Stimulated activated naive CD4-positive, alpha-beta T cell (primary cell): ENCODE results near the gene CCDC71.
A peak's percentile ranks its signal among the peaks of the same experiment; 100 is the strongest.

Experiments
- DNase-seq, 6 experiments: peaks; one replicate each; lab custom pipeline; 2025; lab: John Stamatoyannopoulos, UW

The CCDC71 gene

DNA sequence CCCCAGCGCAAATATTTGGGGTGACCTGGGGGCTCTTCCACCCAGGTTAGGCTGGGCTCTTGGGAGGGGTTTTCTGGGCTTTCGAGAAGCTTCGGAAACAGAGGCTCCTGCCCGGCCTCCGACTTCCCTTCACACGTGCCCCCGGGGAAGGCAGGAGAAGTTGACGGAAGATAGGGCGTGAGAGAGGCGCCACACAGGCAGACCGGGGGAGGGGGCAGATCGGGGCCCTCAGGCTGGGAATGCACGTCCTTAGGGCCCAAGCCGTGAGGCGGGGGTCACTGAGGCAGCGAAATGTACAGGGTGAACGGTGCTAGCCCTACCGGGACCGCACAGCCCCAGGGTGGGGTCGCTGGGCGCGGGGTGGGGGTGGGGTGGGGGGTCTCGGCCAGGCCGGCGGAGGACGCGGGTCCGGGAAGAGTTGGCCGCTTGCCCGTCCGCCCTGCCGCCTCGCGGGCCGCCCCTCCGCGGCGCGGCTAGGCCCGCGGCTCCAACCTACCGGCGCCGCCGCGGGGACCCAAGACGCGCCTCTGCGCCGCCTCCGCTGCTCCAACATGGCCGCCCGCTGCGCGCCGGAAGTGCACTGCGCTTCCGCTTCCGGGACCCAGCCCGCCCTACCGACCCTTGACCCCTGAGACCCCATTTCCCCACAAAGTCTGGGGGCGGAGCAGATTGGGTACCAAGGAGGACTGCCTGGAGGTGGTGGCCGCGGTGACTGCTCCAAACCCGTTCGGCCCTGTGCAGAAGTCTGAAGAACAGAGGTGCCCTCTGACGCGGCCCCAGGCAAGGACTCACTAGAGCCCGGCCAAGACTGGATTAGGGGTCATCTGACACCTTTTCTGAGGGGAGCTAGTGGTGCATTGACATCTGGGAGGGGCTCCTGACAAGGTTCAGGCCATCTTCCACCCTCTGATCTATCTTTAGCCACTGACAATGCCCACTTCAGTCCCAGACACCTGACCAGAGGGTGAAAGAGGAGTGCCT lies at the start of gene CCDC71:
Gene CCDC71, minus strand, starts transcription at position 561 of the 981 bp plus-strand sequence. CDS start 2,123 bp downstream, outside the sequence.
- DNase-seq, result peak; percentile 43 to 78 (median 56)

DNA sequence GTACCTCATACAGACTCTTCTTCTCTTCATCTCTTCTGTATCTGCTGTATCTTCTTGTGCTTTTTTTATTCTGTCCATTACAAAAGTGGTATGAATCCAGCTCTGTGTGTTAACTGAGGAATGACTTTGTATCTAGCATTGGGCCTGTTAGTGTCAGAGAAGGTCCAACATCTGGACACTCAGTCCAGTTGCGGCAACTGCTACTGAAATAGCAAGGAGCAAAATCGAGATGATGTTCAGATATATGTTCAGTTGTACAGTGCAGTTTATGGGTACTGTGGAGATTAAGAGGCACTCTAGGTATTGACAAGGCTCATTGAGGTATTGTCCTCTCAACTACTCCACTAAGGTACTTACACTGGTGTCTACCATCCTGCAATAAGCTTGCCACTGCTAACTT lies 47.9 kb upstream of the CCDC71 start:
- DNase-seq, result no peak

DNA sequence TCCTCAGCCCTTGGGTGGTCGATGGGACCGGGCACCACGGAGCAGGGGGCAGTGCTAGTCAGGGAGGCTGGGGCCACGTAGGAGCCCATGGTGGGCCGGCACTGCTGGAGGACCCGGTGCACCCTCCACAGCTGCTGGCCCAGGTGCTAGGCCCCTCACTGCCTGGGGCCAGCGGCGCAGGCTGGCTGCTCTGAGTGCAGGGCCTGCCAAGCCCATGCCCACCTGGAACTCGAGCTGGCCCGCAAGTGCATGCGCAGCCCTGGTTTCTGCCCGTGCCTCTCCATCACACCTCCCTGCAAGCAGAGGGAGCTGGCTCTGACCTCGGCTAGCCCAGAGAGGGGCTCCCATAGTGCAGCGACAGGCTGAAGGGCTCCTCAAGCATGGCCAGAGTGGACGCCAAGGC lies 47.4 kb upstream of the CCDC71 start:
- no peak for DNase-seq

DNA sequence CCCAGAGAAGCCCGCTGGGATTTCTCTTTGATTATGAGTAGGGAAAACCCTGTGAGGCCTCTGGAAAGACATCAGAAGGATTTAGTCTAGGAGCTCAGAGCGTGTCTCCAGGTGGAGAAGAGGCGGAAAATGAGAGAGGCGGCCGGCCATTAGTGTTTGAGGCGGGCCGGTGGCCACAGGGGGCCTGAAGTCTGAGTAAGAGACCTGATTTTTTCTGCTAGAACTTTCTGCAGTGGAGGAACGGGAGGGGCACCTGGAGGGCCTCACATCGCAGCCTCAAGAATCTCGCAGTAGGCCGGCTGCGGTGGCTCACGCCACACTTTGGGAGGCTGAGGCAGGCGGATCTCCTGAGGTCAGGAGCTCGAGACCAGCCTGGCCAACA lies 33.8 kb upstream of the CCDC71 start:
- DNase-seq, result no peak

DNA sequence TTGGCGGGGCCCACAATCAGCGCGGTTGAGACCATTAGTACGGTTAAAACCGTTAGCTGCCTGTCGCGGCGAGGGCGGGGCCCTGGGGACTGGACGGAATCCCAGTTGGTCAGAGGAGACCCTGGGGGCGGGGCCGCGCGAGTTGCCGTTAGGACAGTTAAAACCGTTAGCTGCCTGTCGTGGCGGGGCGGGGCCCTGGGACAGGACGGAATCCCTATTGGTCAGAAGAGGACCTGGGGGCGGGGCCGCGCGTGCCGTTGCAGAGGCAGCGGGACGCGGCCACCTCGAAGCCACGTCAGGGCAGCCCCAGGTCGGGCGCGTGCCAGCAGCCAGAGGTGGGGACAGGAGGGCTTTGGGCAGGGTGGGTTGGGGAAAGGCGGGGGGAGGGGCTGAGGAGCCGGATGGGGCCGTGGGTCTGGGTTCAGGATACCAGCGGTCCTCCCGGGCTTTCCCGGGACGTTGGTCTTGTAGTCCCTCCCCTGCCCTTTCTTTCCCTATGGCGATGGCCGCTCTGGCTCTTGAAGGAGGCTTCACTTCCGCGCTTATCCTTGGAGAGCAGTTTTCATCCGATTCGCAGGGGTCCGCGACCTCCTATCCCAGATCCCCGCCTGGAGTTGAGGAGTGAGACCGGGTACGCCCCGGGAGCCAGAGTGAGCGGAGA lies 33.2 kb upstream of the CCDC71 start:
- no peak for DNase-seq

DNA sequence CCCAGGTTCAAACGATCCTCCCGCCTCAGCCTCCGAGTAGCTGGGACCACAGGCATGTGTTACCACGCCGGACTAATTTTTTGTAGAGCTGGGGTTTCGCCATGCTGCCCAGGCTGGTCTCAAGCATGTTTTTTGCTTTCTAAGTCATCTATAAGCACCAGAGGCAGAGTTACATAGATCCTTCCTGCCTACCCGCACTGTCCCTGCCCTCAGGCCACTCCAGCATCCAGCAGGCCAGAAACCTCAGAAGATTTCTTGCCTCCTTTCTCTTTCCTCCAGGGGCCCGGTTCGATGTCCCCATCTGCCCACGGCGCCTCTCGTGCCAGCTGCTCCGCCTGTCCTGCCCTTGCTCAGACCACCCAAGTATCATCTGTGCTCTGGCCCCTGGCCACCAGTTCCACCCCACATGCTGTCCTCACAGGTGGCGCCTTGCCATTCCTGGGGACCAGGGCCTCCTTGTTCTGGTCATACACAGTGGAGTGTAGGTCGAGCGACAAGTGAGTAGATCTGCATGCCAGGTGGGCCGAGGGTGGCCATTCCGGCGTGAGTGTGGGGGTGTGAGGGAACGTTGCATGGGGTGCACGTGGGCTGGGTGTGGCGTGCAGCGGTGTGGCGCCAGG lies 32.6 kb upstream of the CCDC71 start:
- DNase-seq, result no peak

DNA sequence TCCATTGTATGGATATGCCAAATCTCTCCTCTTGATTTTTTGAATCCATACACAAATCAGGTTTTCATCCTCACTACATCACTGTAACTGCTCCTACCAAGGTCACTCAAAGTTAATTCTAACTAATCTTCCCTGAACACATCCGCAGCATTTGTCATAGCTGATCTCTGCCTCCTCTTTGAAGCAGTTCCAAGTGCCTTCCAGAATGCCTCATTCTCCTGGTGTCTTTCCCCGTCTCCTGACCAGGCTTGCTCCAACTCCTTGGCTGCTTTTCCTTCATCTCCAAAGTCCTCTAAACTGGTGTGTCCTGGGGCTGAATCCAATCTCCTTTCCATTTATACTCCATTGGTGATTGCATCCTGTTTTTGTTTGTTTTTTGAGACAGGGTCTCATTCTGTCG lies 32.0 kb upstream of the CCDC71 start:
- DNase-seq, result no peak

DNA sequence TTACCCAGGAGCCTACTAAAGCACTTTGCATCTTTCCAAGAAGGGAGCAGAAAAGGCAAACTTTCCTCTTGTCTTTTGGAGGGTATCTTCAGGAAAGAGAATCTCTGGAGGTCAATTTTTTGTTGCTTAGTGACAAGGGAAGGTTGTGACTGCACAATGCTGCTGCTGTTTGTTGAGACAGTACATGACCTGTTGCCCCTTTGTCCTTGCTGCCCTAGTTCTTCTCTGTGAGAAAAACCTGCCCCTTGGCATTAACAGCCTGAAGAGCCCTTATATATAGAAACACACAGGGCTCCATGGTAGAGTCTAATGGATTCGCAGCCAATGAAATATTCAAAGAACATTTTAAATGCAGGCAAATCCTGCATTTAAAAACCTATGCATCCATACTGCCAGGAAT lies 25.6 kb upstream of the CCDC71 start:
- no peak for DNase-seq

DNA sequence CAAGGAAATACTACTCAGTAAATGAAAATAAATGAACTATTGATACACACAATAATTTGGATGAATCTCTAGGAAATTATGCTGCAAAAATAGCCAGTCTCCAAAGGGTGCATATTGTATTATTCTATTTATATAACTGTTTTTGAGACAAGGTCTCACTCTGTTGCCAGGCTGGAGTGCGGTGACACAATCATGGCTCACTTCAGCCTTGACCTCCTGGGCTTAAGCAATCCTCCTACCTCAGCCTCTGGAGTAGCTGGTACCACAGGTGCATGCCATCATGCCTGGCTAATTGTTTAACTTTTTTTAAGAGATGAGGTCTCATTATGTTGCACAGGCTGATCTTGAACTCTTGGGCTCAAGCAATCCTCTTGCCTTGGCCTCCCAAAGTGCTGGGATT lies 17.7 kb upstream of the CCDC71 start:
- no peak for DNase-seq

DNA sequence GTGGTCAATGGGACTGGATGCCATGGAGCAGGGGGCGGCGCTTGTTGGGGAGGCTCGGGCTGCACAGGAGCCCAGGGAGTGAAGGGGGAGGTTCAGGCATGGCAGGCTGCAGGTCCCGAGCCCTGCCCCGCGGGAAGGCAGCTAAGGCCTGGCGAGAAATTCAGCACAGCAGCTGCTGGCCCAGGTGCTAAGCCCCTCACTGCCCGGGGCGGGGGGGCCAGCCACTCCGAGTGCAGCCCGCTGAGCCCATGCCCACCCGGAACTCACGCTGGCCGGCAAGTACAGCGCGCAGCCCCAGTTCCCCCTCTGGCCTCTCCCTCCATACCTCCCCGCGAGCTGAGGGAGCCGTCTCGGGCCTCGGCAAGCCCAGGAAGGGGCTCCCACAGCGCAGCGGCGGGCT lies 16.6 kb upstream of the CCDC71 start:
- DNase-seq, result no peak

DNA sequence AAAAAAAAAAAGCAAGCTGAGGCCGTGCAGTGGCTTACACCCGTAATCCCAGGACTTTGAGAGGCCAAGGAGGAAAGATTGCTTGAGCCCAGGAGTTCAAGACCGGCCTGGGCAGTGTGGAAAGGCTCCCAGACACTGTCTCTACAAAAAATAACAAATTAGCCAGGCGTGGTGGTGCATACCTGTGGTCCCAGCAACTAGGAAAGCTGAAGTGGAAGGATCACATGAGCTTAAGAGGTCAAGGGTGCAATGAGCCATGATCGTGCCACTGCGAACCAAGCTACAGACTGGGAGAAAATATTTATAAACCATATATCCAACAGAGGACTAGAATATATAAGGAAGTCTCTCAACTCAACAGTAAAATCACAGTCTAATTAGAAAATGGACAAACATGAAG lies 15.2 kb upstream of the CCDC71 start:
- no peak for DNase-seq

DNA sequence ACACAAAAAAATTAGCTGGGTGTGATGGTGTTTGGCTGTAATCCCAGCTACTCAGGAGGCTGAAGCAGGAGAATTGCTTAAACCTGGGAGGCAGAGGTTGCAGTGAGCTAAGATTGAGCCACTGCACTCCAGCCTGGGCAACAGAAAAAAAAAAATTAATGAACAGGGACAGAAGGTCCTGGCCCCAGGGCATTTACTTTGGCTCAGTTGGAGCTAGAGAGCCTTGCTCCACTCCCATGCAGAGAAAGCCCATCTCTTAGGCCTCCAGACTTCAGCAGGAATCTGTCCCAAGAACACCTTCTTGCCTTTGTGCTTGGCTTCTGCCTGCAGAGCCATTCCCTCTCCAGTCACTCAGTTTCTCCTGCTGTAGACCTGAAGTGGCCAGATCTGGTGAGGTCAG lies 14.0 kb upstream of the CCDC71 start:
- no peak for DNase-seq

DNA sequence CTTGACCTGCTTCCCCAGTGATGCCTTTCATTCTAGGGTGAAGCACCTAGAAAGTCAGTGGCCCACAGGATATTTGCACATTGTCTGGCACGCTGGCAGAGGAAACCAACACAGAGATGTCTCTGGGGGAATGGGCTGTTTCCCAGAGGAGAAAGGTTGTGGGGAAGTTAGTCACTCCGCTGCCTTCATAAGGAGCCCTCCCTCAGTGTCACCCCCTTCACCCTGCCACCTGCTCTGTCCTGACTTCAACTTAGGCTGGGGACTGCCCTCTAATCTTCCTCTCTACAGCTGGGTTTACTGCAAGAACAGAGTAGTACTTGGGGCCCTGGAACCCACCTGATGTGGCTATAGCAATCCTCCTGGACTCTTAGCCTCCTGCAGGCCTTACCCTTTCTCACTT lies 10.9 kb upstream of the CCDC71 start:
- no peak for DNase-seq

DNA sequence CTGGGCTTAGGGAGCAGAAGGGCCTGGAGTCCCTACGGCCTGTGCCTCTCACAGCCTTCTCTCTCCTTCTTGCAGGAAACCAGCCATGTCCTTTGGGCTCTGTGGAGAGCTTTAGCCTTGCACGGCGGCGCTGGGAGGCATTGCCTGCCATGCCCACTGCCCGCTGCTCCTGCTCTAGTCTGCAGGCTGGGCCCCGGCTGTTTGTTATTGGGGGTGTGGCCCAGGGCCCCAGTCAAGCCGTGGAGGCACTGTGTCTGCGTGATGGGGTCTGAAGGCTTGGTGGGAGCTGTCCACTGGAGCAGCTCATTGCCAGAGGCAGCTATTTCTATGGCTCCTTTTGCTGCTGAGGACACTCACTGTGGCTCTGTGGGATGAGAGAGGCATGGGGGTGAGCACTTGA lies 9.4 kb upstream of the CCDC71 start:
- no peak for DNase-seq

DNA sequence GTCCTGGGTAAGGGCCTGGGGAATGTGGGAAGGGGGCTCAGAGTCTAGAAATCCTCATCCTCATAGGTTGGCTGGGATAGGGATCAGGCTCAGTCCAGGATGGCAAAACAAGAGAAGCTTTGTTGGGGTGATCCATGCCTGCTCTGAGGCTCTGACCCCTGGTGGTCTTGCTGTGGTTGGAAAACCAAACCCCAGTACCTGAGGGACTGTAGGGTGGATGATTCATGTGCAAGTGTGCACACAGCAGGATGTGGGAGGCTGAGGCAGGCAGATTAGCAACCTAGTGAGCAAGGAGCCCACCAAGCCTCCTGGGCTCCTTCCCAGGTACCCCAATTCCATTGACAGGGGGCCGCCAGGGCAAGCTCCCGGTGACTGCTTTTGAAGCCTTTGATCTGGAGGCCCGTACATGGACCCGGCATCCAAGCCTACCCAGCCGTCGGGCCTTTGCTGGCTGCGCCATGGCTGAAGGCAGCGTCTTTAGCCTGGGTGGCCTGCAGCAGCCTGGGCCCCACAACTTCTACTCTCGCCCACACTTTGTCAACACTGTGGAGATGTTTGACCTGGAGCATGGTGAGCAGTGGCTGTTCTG lies 8.4 kb upstream of the CCDC71 start:
- DNase-seq, result no peak

DNA sequence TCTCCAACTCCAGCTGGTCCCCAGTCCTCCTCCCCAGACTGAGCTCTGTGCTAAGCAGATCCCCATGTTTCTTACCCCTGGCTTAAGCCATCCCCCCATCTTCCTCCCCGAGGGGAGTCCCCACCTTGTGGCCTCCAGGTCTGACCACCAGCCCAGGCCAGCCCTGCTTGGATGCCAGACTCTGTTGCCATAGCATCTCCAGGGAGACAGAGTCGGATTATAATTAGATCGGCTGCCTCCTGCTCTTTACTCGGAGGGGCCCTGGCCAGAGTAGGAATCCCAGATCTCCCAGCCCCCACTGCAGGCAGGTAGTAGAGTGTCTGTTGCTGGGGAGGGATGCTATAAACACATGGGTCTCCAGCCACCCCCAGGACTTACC lies 7.7 kb upstream of the CCDC71 start:
- DNase-seq, result no peak

DNA sequence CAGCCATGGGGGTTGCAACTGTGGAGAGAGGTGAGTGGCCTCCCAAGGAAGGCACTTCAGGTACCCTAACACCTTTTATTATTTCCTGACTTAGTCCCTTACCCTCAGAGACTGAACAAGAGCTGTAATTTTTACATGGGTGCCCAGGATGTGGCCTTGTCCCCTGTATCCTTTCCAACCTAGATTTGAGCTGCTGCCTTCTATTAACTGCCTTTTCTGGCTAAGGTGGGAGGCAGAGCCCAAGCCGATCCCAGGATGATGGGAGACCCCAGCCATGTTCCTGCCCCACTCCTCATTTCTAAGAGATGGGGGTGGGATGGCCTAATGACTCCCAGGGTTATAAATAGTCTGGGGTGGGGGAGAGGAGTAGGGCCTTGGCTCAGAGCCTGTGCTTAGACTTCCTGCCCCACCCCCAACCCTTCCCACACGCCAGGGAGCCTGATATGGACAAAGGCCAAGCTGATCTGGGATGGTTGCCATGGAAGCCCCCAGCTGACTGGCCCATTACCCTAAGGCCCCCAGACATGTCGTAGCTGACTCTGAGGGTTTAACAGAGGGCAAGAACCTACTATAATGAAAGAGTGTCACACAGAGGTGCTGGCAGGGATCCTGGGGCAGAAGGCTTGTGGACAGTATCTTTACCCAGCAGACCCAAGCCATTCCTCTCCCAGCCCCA lies 7.1 kb upstream of the CCDC71 start:
- no peak for DNase-seq

DNA sequence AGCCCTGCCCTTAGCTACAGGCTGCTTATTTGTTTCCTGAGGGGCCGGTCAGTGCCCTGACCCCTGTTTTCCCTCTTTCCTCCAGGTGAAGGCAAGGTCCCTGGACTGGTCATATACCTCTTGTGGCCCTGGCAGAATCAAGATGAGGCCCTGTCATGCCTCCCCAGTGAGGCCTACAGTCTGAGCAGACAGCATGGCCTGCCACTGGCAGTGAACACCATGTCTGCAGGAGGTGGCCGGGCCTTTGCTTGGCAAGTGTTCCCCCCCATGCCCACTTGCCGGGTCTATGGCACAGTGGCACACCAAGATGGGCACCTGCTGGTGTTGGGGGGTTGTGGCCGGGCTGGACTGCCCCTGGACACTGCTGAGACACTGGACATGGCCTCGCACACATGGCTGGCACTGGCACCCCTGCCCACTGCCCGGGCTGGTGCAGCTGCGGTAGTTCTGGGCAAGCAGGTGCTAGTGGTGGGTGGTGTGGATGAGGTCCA lies 6.5 kb upstream of the CCDC71 start:
- DNase-seq, result no peak

DNA sequence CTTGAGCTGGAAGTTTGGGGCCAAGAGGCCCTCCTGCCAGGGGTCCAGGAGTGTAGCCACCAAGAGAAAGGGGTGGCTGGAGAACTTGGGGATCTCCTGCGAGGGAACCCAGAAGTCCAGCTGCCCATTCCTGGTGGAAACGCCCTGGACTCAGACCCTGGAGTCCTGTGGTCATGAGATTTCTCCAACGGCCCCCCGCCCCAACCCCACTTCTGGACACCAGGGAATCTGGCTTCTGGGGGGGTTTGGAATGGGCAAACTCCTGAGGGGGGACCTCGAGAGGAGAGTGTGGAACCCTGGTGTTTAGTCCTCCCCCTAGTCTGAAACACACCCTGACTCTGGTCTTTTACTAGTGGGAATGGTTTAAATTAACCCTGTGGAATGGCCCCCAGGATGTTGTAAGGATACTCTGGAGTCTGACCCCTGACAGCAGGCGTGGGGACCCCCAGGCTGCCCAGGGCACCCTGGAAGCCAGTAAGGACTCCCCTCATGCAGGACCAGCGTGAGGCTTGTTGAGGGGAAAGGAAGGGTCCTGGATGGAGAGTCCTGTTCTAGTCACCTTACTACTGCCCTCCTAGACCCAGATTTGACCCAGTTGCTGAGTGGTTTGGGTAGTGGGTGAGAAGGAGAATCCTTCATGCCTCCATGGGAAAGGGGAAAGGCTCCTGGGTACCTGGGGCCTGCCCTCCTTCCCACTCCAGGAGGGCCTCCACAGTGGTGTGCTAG lies 5.8 kb upstream of the CCDC71 start:
- DNase-seq, result no peak

DNA sequence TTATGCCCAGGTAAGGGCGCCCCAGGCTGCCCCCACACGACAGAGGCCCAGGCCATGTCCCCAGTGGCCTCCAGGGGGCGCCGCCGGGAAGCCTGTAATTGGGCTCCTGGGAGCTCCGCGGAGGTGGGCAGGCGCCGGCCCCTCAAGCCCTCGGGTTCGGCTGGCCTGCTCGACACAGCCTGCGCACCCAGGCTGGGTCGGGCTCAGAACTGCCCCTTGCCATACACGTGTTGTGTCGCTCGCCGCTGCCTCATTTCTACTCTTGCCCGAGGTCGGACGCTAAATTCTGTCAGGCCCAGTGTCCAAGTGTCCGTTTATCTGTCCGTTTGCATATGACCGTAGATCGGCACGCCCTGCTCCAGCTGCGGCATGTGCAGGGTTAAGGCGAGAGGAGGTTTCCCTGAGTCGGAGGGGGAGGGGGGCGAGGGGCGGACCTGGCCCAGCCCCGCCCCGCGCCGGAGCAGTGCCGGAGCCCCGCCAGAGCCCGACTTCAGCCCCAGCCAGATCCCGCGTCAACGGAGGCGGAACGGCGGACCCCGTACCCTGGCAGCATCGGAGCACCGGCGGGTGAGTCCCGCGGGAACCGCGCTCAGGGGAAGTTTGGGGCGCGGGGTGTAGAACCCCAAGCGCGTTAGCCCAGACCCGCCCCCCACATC lies 5.1 kb upstream of the CCDC71 start, which contains the start of gene KLHDC8B:
Gene KLHDC8B, plus strand, starts transcription at position 480 of the 656 bp plus-strand sequence. CDS start 1,172 bp downstream, outside the sequence.
- DNase-seq, result peak; percentile 32 to 80 (median 74)
